HG03045 (cell line): Measurements from ENCODE around the gene RUBCN.
"Not testable (repeated sequence)": the region's sequence is repeated elsewhere in the genome, so short reads cannot be mapped to it uniquely, and the experiment has no call there.

Experiments used
- ATAC-seq: cut with Tn5 transposase; IDR thresholded peaks from one replicate; pipeline ENCODE4 v1.9.1; 2021; ENCODE audit warnings: mild to moderate bottlenecking, moderate library complexity; ENCODE audit not compliant: unreplicated experiment

The RUBCN gene

DNA sequence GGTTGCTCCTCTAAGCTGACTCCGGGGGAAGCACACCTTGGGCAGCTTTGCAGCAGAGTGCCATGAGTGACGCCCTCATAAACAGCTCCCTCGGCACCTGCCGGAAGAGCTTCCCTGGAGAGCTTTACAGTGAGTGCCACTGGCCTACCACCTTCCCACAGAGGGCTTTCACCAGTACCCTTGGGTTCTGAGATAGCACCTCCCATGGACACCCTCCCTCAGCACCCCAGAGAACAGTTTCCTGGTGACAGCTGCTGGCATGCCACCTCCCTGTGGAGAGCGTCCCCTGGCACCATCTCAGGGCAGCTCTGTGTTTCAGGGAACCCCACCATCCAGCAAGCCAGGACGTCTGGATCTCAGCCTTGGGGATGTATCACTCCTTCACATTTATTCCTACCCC is 49.1 kb downstream of the RUBCN start:
- no peak for ATAC-seq

DNA sequence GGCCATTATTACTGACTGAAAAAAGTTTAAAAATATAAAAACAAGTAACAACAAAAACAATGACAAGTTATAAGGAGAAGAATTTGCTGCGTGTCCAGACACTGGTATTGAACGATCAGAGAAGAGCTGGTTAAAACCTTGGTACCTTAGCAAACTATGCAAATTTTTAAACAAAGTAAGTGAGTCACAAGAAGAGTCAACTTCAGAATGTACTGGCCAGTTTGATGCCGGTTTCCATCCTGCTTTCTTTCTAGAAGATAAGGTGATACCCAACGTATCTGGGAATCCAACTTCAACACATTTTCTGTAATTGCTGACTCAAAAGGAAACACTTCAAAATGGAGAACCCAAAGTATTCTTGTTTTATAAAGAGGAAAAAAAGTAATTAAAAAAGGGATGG is 49.8 kb downstream of the RUBCN start:
- no peak for ATAC-seq

DNA sequence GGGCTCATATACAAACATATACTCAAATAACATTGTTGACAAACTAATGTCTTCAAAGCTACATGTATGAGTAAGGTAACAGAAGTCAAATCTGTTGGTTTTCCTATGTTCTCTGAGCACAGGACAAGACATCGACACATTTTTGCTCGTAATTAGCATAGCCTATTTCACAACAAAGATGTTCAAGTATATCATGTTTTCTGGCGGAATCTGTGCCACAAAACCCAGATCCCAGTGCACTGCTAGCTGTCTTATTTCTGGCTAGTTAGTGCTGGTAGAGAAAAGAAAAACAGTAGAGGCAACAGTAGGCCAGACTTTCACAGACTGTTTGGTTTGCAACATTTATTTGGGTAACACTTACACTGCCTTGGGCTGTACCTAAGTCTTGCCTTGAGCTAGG is 51.2 kb downstream of the RUBCN start:
- ATAC-seq = no peak

DNA sequence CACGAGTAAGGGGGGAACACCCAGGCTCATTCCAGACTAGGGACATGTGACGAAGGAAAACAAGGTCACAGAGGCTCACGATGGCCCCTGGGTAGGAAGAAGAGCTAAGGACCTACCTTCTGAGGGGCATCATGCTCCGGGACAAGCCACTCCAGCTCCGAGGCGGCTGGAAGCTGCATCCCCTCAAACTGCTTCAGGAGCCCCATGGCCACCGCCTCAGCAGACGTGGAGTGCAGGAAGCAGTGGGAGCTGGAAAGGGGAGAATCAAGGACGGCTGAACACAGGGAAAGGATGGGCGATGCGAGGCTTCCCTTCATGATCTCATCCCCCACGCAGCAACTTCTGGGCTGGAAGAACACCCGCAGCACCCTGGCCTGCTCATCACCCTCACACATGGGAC is 53.5 kb downstream of the RUBCN start:
- no peak for ATAC-seq

DNA sequence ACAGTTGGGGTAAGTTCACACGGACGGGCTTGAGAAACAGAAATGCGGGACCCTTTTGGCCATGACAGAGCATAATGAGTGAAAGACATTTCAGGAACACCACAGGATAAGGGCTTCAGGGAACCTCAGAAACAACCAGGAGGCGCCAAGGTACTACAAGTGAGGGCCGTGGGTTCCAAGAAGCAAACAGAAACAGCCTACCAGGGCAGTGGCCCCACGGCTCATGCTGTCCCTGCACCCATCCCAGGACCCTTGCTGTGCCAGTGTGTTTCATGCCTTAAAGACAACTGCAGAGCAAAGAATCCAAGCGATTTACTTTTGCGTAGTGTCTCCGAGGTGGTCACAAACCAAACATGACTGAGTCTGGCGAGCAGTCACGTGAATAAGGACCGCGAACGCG is 54.0 kb downstream of the RUBCN start:
- ATAC-seq = no peak

DNA sequence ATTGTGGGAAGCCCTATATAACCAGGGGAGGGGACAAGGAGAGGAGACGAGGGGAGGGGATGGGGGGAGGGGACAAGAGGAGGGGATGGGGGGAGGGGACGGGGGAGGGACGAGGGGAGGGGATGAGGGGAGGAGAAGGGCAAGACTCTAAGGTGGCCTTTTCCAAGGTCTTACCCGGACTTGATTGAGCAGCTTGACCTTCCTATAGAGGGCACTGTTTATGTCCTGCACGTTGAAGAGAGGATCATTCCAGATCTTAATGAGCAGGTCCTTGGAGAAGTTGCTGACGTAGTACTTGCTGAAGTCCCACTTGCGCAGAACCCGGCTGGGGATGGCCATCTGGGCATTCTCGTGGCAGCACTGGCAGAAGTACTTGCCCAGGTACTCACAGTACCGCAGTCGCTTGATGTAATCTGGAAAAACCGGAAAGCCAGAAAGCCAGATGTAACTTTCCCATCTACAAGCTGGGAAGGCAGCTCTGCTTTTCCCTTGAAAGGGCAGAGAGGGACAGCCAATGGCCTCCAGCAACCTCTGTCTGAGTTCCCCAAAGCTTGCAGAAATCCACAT is 55.7 kb downstream of the RUBCN start:
- no peak for ATAC-seq

DNA sequence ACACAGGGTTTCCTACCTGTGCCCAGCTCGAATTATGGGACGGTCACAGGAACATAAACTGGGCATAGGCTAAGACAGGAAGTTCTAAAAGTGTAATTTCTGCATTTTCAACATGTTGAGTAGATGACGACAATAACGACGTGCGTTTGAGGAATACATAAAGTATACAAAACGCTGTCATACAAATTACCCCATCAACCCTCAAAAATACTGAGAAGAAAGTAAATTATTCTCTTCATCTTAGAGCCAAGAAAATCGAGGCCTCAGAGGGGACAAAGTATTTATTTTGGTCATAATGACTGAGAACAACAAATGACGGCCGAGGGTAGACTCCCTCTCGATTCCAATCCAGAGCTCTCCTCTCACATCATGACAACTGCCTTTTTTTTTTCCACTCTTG is 60.8 kb downstream of the RUBCN start:
- no peak for ATAC-seq

DNA sequence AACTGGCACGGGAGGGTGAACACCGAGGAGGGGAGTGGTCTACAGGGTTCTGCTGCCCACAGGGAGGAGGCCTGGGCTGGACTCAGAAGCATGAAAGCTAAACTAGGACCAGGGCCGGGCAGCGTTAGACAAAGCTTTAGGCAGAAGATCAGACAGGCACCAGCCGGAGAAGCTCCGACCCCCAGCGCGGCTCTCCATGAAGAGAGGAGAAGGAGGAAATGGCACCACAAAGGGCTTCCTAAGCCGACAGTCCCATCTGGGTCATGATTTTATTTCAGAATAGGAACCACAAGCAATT is 61.2 kb downstream of the RUBCN start:
- no peak for ATAC-seq

DNA sequence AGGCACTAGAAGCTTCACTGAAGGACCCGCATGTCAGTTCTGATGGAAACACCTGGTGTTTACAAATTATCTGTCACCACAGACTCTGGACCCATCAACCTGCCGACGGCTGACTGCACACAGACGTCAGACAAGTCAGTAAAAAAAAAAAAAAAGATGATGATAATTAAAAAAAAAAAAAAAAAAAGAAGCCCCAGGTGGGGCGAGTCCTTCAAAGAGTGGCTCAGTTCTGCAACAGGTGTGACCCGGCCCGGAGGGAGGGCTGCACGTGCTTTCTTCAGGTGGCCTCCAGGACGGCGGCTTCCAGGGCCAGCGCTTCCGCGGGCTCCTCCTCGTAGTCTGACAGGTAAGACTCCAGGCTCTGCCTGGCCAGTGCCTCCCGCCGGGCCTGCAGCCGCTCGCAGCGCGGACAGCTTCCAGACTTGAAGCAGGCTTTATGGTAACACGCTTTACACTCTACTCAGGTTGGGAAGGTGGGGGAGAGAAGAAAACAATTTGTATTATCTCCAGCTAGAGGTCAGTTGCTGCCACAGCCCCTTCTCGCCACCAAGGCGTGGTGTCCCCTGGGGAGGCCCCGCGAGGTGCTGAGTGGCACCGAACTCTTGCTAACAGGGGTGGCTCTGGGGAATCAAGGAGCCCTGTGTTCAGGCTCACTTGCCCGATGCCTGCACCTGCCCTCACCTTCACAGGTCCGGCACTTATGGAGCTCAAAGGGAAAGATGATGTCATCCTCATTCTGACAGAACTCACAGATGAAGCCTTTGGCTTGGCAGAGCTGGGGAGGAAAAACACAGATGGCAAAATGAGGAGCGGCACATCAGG is 61.8 kb downstream of the RUBCN start:
- no peak for ATAC-seq

DNA sequence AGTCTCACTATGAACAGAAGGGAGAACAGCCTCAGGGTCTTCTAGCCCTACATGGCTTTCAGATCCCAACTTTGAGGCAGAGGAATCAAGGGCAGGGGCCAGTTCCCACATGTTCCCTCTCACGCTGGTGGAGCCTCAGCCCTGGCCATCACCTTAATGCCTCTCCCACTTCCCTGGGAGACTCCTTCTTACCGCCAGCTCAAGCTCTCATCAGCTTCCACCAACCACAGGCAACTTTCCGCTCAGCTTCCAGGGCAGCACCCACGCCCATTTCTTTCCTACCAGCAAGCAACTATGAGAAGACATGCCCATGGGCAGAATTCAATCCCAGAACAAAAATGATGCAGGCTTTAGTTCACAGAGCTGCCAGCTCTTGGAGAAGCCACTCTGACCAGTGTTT is 63.5 kb downstream of the RUBCN start:
- no peak for ATAC-seq

DNA sequence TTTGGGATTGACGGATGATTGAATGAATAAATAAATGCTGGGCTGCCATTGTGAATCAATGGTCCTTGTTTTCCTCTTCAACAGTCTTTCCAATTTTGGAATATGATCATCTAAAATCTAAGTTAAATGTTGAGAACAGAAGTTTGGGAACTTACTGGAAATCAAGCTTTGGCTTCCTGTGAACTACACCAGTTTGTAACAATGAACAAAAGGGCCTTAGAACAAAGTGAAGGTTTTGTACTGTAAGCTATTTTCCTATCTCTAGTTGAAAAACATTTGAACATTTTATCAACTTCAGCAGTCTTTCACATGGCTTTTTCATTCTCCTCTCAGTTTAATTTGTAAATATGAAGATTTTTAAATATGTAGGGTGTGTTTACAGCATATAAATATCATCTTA is 66.3 kb downstream of the RUBCN start:
- no peak for ATAC-seq

DNA sequence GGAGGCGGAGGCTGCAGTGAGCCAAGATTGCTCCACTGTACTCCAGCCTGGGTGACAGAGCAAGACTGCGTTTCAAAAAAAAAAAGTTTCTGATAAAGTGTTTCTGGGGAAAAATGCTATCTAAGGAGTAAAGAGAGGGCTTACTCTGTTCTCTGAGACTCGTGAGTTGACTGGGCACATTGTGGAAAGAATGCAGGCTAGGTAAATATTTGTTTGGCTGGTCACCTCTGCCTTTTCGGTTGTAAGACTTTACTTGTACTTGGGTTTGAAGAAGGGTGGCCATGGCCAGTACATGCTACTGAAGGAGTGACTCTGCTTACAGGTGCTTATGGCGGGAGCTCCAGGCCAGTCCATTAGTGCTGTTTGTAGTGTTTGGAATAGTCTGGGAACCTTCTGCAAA is 68.7 kb downstream of the RUBCN start:
- ATAC-seq = no peak

DNA sequence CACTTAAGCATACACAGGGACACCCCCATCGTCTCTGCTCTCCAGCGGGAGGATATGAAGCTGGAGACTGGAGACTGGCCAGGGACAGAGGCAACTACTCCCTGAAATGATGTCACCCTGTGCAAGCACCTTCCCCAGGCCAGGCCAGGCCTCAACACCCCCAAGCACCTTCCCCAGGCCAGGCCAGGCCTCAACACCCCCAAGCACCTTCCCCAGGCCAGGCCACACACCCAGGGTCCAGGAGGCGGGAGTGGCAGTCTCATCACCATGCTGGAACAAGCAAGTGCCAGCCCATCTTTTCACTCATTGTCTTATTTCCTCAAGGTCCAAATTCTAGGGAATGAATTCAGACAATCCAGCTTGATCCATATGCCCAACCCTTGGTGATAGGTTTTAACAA is 69.4 kb downstream of the RUBCN start:
- ATAC-seq = not testable (repeated sequence)

DNA sequence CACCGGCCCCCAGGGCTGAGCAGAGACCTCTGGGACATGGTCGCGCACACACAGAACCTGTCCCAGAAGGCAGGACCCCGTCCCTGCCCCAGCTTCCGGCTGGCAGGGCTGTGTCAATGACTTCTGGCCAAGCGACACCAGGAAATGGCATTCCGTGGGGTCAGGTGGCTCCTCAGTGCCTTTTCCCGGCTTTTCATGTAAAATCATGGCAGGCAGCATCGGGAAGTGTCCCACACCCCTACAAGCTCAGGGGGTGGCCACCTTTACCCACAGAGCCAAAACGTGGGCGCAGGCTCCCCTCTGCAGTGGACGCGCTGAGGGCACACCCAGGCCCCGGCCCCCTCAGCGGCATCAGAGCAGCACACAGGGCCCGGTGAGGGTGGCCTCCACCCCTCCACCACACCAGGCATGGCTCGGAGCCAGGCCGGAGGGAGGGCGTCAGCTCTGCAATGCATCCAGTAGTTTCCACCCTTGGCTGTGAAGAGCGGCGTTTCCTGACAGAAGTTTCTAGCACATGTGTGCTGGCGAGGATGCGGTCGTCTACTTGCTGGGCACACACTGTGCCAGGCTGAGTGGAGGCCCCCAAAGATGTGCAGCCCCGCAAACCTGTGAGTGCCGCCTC is 70.4 kb downstream of the RUBCN start:
- ATAC-seq = not testable (repeated sequence)

DNA sequence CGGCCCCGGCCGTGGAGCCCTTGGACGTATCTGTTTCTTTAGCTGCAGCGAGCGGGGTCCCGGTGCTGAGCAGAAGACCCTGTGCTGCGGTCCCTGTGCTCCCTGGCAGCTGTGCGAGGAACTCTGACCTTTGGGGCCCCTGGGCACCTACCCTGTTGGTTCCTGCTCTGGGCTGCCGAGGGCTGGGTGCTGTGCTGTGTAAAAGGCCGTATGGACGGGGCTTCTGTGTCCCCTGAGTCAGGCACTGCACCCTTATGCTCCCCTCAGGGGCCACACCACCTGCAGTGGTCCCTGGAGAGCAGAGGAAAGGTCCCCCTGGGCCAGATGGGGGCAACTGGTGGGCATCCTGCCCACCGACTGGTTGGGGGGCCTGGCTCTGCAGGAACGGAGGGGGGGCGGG is 71.2 kb downstream of the RUBCN start:
- peak; percentile 6 for ATAC-seq

DNA sequence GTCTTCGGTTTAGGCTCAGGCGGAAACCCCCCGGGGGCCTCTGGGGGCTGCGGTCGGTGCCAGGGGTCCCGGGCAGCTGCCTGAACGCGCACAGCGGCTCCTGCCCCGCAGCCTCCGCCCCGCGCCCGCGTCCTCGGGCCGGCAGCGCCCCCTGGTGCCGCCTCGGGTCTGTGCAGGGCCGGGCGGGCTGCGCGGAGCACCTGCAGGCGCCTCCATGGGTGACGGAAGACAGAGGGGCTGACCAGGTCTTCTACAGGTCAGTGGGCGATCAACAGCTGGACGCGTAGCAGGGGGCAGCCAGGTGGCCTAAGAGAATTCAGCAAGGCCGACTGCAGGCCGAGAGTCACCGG is 71.6 kb downstream of the RUBCN start:
- ATAC-seq = peak; percentile 92

DNA sequence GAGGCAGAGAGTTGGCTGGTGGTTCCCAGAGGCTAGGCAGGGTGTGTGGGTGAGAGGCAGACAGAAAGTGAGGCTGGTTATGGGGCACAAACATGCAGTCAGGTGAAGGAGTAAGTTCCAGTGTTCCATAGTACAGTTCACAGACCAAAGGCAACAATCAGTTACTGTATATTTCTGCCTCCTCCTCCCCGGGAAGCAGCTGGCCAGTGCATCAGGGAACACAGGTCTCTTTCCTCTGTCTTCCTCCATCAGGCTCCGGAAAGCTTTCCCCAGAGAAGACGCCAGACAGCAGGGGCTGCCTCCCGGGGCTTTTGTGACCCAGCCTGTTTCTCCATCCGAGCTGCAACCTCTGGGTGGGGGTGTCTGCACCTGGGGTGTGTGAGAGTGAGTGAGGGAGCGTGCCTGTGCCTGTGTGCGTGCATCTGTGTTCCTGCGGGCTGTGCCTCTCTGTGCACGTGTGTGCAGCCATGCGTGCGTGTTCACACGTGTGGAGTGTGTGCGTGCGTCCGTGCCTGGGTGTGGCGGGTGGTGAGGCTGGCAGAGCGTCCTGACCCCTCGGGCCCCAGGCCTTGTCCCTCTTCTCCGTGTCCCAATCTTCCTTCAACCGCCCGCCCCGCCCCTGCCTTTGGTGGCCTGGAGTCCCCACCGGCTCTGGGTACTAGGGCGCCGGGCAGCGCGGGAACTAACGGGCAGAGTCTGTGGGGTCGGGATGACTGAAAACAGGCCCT is 72.1 kb downstream of the RUBCN start:
- ATAC-seq = peak; percentile 44

DNA sequence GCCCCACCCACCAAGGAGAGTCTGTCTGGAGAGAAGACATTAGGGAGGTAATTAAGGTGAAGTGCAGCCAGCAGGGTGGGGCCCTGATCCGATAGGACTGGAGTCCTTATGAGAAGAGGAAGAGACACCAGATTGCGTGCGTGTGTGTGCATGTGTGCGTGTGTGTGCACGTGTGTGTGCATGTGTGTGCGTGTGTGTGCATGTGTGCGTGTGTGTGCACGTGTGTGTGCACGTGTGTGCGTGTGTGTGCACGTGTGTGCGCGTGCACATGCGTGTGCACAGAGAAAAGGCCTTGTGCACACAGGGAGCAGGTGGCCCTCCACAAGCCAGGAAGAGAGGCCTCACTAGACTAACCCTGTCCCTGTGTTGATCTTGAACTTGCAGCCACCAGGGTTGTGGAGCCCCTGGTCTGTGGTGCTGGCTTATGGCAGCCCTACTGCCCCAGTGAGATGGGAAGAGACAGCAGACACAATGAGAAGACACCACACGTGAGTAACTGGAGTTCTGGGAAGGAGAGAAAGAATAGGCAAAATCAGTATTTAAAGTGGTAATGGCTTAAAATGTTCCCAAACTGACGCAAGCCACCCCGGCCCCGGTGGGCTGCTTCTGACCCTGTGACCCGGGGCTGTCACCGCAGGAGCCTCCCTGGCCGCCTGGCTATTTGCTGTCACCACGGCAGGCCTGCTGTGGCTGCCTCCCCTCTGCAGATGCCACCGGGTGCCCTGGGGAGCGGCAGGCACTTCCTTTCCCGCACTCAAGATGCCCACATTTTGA is 73.2 kb downstream of the RUBCN start:
- ATAC-seq = not testable (repeated sequence)

DNA sequence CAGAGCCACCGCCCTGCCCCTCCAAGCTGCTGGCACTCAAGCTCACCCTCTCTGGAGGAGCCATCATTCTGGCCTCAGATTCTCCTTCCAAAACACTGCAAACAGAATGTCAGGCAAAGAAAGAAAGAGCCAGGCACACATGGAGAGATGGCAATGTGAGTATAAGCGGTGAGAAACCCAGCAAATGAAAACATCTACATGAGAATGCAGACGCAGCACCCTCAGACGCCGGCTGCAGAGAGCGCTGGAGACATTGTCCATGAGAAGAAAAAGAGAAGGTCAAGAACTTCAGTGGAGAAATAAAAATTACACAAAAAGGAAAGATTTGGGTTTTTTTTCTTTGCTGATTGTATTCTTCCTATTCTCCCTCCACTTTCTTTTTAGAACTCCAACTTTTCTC is 74.4 kb downstream of the RUBCN start:
- ATAC-seq = not testable (repeated sequence)

DNA sequence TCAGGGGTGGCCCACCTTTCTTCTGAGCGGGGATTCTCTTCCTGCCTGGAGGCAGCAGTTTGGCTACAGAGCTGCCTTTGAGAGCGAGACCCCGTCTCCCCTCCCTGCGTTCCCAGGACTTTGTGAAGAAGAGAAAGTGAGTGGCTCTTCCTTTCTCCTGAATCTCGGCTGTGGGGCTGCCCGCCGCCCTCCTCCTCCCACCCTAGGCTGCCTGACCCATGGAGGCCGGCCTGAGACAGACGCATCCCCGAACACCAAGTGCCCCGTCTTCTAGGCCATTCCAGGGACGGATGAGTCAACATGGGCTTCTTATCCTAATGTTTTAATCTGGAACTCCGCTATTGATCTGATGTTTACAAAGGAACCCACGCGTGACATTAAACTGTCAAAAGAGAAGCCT is 74.8 kb downstream of the RUBCN start:
- not testable (repeated sequence) for ATAC-seq

DNA sequence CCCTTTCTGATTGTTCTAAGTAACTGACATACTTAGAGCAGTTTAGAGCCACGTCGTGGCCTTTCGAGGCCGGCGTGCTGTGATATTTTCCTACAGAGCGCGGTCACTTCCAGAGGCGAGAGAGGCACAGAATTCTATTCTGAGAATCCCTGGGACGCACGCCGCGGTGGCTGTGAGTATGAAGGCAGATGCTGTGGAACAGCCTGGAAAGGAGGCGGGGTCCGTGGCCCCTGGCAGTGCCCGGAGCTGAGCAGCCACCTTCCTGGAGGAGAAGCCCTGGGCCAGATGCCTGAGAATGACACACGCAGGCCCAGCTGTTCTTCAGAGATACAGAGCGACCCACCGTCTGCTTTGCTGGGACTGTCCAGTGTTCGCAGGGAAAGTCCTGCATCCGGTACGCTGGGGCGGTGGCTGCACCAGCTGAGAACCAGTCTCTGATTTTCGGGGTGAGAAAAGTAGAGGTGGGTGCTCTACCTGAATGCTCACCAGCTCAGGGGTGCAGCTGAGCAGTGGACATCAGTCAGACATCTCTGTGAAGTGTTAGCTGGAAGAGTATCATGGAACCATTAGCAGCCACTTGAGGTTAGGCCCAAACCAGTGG is 75.4 kb downstream of the RUBCN start:
- not testable (repeated sequence) for ATAC-seq
